B cell (primary cell): ENCODE measurements around the gene ARFGEF2.

ENCODE experiments used
- EZH2 ChIP-seq: IDR thresholded peaks from 2 replicates; pipeline ENCODE4 v1.6.1; 2012; ENCODE audit warnings: borderline replicate concordance, low read depth, mild to moderate bottlenecking, moderate library complexity, low read length; ENCODE audit not compliant: insufficient read depth, poor library complexity, severe bottlenecking
- TF ChIP-seq, protein P1 (sequence below): fragments of 200-600 bp; IDR thresholded peaks from one replicate; pipeline ENCODE4 v1.8.0; 2022; ENCODE audit warnings: antibody characterized with exemption, mild to moderate bottlenecking

DNA sequence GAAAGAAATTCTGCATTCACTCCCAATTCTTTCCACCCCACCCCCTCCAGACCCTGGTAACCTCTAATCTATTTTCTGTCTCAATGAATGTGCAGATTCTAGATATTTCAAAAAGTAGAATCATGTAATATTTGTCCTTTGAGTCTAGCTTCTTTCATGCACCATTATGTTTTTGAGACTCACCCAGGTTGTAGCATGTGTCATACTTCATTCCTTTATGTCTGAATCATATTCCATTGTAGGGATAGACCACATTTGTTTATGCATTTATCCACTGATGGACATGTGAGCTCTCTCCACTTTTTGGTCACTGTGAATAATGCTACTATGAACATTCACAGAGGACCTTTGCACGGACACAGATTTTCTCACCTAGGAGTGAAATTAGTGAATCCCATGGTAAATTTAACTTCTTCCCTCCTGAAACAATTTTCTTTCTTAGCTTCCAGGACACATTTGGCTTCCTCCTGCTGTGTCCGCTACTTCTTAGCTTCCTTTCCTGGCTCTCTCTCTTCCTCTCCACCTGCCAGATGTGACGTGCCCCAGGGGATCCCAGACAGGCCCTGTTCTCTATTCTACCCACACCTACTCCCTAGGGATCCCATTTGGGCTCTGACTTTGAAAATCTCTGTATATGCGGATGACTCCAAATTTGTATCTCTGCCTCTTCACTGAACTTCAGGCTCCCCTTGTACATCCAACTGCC lies 24.1 kb upstream of the ARFGEF2 start:
- TF ChIP-seq, protein P1, sequence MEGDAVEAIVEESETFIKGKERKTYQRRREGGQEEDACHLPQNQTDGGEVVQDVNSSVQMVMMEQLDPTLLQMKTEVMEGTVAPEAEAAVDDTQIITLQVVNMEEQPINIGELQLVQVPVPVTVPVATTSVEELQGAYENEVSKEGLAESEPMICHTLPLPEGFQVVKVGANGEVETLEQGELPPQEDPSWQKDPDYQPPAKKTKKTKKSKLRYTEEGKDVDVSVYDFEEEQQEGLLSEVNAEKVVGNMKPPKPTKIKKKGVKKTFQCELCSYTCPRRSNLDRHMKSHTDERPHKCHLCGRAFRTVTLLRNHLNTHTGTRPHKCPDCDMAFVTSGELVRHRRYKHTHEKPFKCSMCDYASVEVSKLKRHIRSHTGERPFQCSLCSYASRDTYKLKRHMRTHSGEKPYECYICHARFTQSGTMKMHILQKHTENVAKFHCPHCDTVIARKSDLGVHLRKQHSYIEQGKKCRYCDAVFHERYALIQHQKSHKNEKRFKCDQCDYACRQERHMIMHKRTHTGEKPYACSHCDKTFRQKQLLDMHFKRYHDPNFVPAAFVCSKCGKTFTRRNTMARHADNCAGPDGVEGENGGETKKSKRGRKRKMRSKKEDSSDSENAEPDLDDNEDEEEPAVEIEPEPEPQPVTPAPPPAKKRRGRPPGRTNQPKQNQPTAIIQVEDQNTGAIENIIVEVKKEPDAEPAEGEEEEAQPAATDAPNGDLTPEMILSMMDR = no peak
- TF ChIP-seq EZH2 = no peak
